Heart right ventricle (tissue), 16 donors: Measurements from ENCODE around the gene PTPN7. TPM values are rescaled to one million over a fixed set of nuclear protein-coding genes. Genes with fewer than 3 reads are reported as not detected.

ENCODE experiments used
- ATAC-seq, 8 donors: fragments of 200-7000 bp; cut with Tn5 transposase; one replicate each; pipeline ENCODE4 v1.9.1; 2020; ENCODE audit warnings: mild to moderate bottlenecking in 8 of 8, moderate library complexity in 8 of 8, moderate number of reproducible peaks in 1 of 8
- DNase-seq, 2 donors: peaks; one replicate each; pipeline ENCODE4 v3.0.0-alpha.2; 2020
- H3K27ac ChIP-seq, 10 donors: fragments of 200-600 bp; sonication (generic) in 2 of 10; one replicate each; pipeline versions ENCODE4 v1.5.0 to v1.8.0; 2020 to 2022; ENCODE audit warnings: mild to moderate bottlenecking in 3 of 10
- H3K27me3 ChIP-seq, 7 donors: fragments of 200-600 bp; one replicate each; pipeline ENCODE4 v1.8.0; 2021 to 2022; ENCODE audit warnings: mild to moderate bottlenecking in 2 of 7
- H3K36me3 ChIP-seq, 9 donors: fragments of 200-600 bp; sonication (generic) in 1 of 9; one replicate each; pipeline versions ENCODE4 v1.5.0 to v1.8.0; 2020 to 2022; ENCODE audit warnings: mild to moderate bottlenecking in 2 of 9
- H3K4me1 ChIP-seq, 9 donors: fragments of 200-600 bp; sonication (generic) in 1 of 9; one replicate each; pipeline versions ENCODE4 v1.5.0 to v1.8.0; 2020 to 2022; ENCODE audit warnings: mild to moderate bottlenecking in 4 of 9
- H3K4me3 ChIP-seq, 10 donors: fragments of 200-600 bp; sonication (generic) in 2 of 10; one replicate each; pipeline versions ENCODE4 v1.5.0 to v1.8.0; 2020 to 2022; ENCODE audit warnings: mild to moderate bottlenecking in 7 of 10, moderate library complexity in 2 of 10
- H3K9me3 ChIP-seq, 11 donors: fragments of 200-600 bp in 10 of 11; sonication (generic) in 2 of 11; one replicate each; pipeline versions ENCODE4 v1.5.0 to v1.8.0; 2013 to 2022; ENCODE audit warnings: mild to moderate bottlenecking in 2 of 11, control low read depth in 1 of 11, moderate library complexity in 1 of 11
- CTCF ChIP-seq, 9 donors: fragments of 200-600 bp; sonication (generic) in 2 of 9; IDR thresholded peaks; one replicate each; pipeline versions ENCODE4 v1.5.0 to v1.8.0; 2021 to 2022; ENCODE audit warnings: antibody characterized with exemption in 9 of 9, mild to moderate bottlenecking in 5 of 9, moderate library complexity in 1 of 9
- WGBS, 2 donors: extraction: QIAGEN DNeasy Blood & Tissue Kit; methylation state at CpG; one replicate each; pipeline ENCODE4 v1.1.7; 2013; ENCODE audit warnings: inconsistent platforms in 1 of 2; 5-methylcytosine and 5-hydroxymethylcytosine counted together
- intact Hi-C, 10 donors: fragments of 100-400 bp; cut with DNase I; formaldehyde crosslinking; loops; one replicate each; pipeline versions ENCODE4 v1.11.1 to v1.14.2; 2022
- polyA plus RNA-seq, 2 donors: library from polyadenylated mRNA; stranded (reverse); fragments of 200-250 nt; gene quantifications; one replicate each; pipeline ENCODE4 v1.2.3, GENCODE V29; 2013
- total RNA-seq, 10 donors: library from RNA; stranded (reverse); fragmentation: NEBNext Ultra II Directional in 3 of 10; extraction: Animal tissue kit (Norgen Biotek cat#: 25700) in 3 of 10; gene quantifications; one replicate each; pipeline versions ENCODE4 v1.2.1 to v1.2.4, GENCODE V29; 2021 to 2023
- donor health status: Arrhythmogenic right ventricular cardiomyopathy.
- donor health status: ischemic (EF 13 %, LVEDD 7.1; RV severe dilation, severe dysfunction).
- donor health status: healthy with polysubstance abuse.
- donor health status: DM: no; HTN: yes; CAD: no.
- donor health status: DM: no; HTN: no; CAD: no.
- donor health status: ischemic (EF 25% LVEDD 6.9; RV normal size, moderate dysfunction).
- donor health status: ischemic (EF 25% LVEDD 5.7; RV mildly dilated, moderate dysfunction).
- donor health status: healthy.
- donor health status: DM: yes; HTN: yes; CAD: no.
- donor health status: Ischemic cardiomyopathy.
- donor health status: ischemic (EF 35%, LVEDD 5.7; RV mildly dilated, moderate dysfunction).
- donor health status: nonischemic (EF 11% LVEDD 7.7; RV severe dilation, severe dysfunction).
- donor health status: DM: yes; HTN: yes; CAD: no.
- donor health status: PGD.
- donor health status: ischemic (EF 29% LVEDD 5.4; RV normal size, mild dysfunction).
- donor health status: nonischemic (EF 23%, LVEDD 6.1; RV moderate dilation, normal function).

Gene PTPN7
- total and polyA plus RNA-seq, 12 donors, result 0.09 to 6.2 (median 0.47) TPM

- H3K9me3 ChIP-seq, result no peaks in the 10 kb centered on the region
- 79 to 80% methylated on average over 22 of the region's 22 CpGs for WGBS, 2 donors
Observed at GRCh38 chr1:202161151-202162046, 997 bp upstream of the PTPN7 start.

GRCh38 chr1:202159534-202160371 lies 649 bp downstream of the PTPN7 start:
- intact Hi-C loops, result no loop called here
- Histone ChIP-seq H3K36me3 (no peaks in the 10 kb centered on the region), H3K27me3 (no peaks in the 10 kb centered on the region), H3K27ac (peak overlapping the region in 4 of 10 donors; percentile 9 to 93 (median 54)), H3K9me3 (no peaks in the 10 kb centered on the region), H3K4me3 (peak overlapping the region in 5 of 10 donors; percentile 8 to 61 (median 18)), H3K4me1 (peaks cover 0 to 53% (median 6%) of the 10 kb centered on the region in 9 donors)
- no peak for TF ChIP-seq CTCF (IDR thresholded peaks at IDR 0.05)
- WGBS, 2 donors, result 75 to 87% methylated on average over 16 of the region's 16 CpGs
- ATAC-seq (peak in 1 of 8 donors; percentile 29), DNase-seq (no peak)

More at GRCh38 chr1:202161151-202162046, 997 bp upstream of the PTPN7 start:
- Histone ChIP-seq H3K27me3 (no peaks in the 10 kb centered on the region), H3K36me3 (no peaks in the 10 kb centered on the region), H3K27ac (peak overlapping the region in 2 of 10 donors; percentile 70 to 93), H3K4me3 (peak overlapping the region in 1 of 10 donors; percentile 61), H3K4me1 (peaks cover 0 to 47% (median 0%) of the 10 kb centered on the region in 9 donors)
- no peak for DNase-seq
- peak in 1 of 8 donors; percentile 14 for ATAC-seq
- intact Hi-C loops, result no loop called here
- no peak for TF ChIP-seq CTCF (IDR thresholded peaks at IDR 0.05)

- DNase-seq (no peak), ATAC-seq (no peak)
- no peak for TF ChIP-seq CTCF (IDR thresholded peaks at IDR 0.05)
- peak overlapping the region in 1 of 10 donors; percentile 61 for H3K4me3 ChIP-seq
- H3K4me1 ChIP-seq, result peaks cover 0 to 53% (median 6%) of the 10 kb centered on the region in 9 donors
- H3K27ac ChIP-seq, result peak overlapping the region in 1 of 10 donors; percentile 93
- no peaks in the 10 kb centered on the region for H3K27me3 ChIP-seq
- H3K36me3 ChIP-seq, result peaks cover 0 to 5% (median 0%) of the 10 kb centered on the region in 9 donors
- 95% methylated on average over 10 of the region's 10 CpGs for WGBS, 2 donors
- H3K9me3 ChIP-seq, result no peaks in the 10 kb centered on the region
- intact Hi-C loops, result no loop called here
Observed at GRCh38 chr1:202158810-202159533, 1.4 kb downstream of the PTPN7 start.
